SK-N-SH treated with all-trans-retinoic acid at 6 μM for 48 hours (cell line): Measurements from ENCODE around the gene MRPL41.

Experiments used
- CREB5 ChIP-seq: fragments of 250-450 bp; sonication (Bioruptor Pico); IDR thresholded peaks from 2 replicates; pipeline ENCODE4 v1.5.1; 2020; ENCODE audit warnings: low read depth, mild to moderate bottlenecking, moderate library complexity
- ISL1 ChIP-seq: fragments of 250-450 bp; sonication (Bioruptor Pico); IDR thresholded peaks from 2 replicates; pipeline ENCODE4 v2.1.2; 2022; ENCODE audit warnings: mild to moderate bottlenecking, moderate library complexity
- POU6F1 ChIP-seq: fragments of 250-450 bp; sonication (Bioruptor Pico); IDR thresholded peaks from 2 replicates; pipeline ENCODE4 v1.8.0; 2021; ENCODE audit warnings: low read depth, mild to moderate bottlenecking, moderate library complexity, borderline replicate concordance
- PPARA ChIP-seq: fragments of 250-450 bp; sonication (Bioruptor Pico); IDR thresholded peaks from 2 replicates; pipeline ENCODE4 v1.5.0; 2020; ENCODE audit warnings: mild to moderate bottlenecking, borderline replicate concordance
- RARB ChIP-seq: fragments of 250-450 bp; sonication (Bioruptor Pico); IDR thresholded peaks from 2 replicates; pipeline ENCODE4 v1.8.0; 2021; ENCODE audit warnings: mild to moderate bottlenecking, moderate library complexity
- ZC3H10 ChIP-seq: fragments of 250-450 bp; sonication (Bioruptor Pico); IDR thresholded peaks from 2 replicates; pipeline ENCODE4 v1.5.1; 2021; ENCODE audit warnings: mild to moderate bottlenecking, moderate library complexity
- ZNF565 ChIP-seq: fragments of 450-650 bp; formaldehyde crosslinking; conservative IDR thresholded peaks from 2 replicates; pipeline ENCODE4 v1.5.0; 2020; ENCODE audit warnings: low read depth, mild to moderate bottlenecking, moderate library complexity

- TF ChIP-seq RARB (CRISPR knock-in tag) (no peak), ZNF565 (CRISPR knock-in tag) (no peak), ISL1 (CRISPR knock-in tag) (no peak), POU6F1 (no peak), ZC3H10 (CRISPR knock-in tag) (no peak), CREB5 (CRISPR knock-in tag) (no peak), PPARA (no peak)
These were observed 8.3 kb upstream of the MRPL41 start for GRCh38 chr9:137543237-137543963.
